Middle frontal gyrus (tissue), 1 donor: Measurements from ENCODE around the gene CERKL.

Experiments used
- DNase-seq: peaks from one replicate; pipeline ENCODE4 v3.0.0-alpha.2; 2015; ENCODE audit warnings: low spot score; ENCODE audit errors: extremely low spot score

CERKL gene

DNA sequence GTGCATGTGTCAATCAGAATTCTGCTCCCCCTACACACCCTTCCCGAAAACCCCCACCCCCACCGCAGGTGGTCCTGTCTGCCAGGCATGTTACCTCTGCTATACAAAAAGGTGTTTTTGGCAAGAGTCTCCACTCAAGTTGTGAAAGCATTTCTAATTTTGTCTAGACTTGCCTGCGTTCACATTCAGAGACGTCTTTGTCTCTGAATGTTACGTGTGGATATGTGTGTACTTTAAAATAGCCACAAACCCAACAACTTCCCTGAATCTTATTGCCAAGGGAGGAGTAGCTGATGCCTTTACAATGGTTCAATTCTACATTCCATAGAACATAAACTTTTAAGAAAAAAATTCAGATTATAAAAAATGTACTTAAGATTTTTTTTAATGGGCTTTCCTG is 133.1 kb downstream of the CERKL start:
- DNase-seq, result no peak

DNA sequence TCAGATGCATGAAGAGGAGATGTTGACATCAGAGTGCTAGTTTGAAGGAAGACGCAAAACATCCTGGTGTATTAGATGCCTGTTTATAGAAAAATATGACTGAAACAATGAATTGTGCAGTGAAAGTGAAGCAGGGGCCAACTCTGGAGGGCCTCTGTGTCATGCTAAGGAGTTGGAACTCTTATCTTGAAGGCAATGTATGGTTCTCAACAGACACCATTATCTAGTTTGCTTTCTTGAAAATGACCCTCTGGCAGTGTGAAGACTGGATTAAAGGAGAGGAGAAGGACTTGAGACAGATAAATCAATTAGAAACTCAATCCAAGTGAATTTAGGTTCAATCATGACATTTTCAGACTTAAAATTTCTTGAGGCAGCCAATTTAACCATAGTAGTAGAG is 136.7 kb downstream of the CERKL start:
- DNase-seq, result no peak

GRCh38 chr2:181517685-181518301 is 139.1 kb downstream of the CERKL start:
- DNase-seq, result no peak

- DNase-seq, result no peak
These were observed 139.9 kb downstream of the CERKL start for GRCh38 chr2:181516992-181517391.

- DNase-seq, result no peak
These were observed 141.2 kb downstream of the CERKL start for GRCh38 chr2:181515719-181516118.

DNA sequence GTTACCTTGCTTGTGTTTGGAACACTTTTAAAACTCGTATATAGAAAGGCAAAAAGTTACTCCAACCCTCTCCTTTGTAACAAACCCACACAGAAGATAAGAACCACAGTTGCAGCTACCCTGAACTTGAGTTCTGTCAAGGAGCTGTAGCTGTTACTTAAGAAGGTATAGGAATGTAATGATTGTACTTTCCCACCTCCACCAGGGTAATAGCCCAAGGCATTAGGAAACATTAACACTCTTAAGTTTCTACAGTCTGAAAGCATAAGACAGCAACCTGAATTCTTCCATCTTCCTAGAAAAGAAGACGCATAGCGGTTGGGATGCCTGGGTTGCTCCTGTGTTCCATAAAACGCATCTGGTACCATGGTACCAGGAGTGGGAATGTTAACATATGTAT is 156.7 kb downstream of the CERKL start:
- DNase-seq, result no peak

DNA sequence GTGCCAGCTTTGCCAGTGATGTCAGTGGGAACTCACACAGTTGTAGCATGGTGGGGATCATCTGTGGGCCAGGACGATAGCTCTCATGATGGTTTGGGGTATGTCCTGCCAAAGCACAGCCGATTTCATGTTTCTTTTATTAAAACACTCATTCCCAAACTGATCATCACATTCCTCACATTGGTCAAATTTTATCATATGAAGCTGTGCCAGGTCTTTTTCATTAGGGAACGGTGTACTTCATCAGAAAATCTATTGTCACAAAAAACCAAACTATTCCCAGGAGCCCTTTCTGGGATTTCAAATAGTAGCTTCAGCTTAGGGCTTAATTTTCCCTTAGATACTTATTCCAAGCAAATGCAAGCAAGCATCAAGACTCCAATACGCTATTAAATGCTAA is 157.7 kb downstream of the CERKL start:
- DNase-seq, result no peak
